Heart right ventricle (tissue), 16 donors: Measurements from ENCODE around the gene RANBP9. TPM values are rescaled to one million over a fixed set of nuclear protein-coding genes. Genes with fewer than 3 reads are reported as not detected.

Source experiments
- ATAC-seq, 8 donors: fragments of 200-7000 bp; cut with Tn5 transposase; one replicate each; pipeline ENCODE4 v1.9.1; 2020; ENCODE audit warnings: mild to moderate bottlenecking in 8 of 8, moderate library complexity in 8 of 8, moderate number of reproducible peaks in 1 of 8
- DNase-seq, 2 donors: peaks; one replicate each; pipeline ENCODE4 v3.0.0-alpha.2; 2020
- H3K27ac ChIP-seq, 10 donors: fragments of 200-600 bp; sonication (generic) in 2 of 10; one replicate each; pipeline versions ENCODE4 v1.5.0 to v1.8.0; 2020 to 2022; ENCODE audit warnings: mild to moderate bottlenecking in 3 of 10
- H3K27me3 ChIP-seq, 7 donors: fragments of 200-600 bp; one replicate each; pipeline ENCODE4 v1.8.0; 2021 to 2022; ENCODE audit warnings: mild to moderate bottlenecking in 2 of 7
- H3K36me3 ChIP-seq, 9 donors: fragments of 200-600 bp; sonication (generic) in 1 of 9; one replicate each; pipeline versions ENCODE4 v1.5.0 to v1.8.0; 2020 to 2022; ENCODE audit warnings: mild to moderate bottlenecking in 2 of 9
- H3K4me1 ChIP-seq, 9 donors: fragments of 200-600 bp; sonication (generic) in 1 of 9; one replicate each; pipeline versions ENCODE4 v1.5.0 to v1.8.0; 2020 to 2022; ENCODE audit warnings: mild to moderate bottlenecking in 4 of 9
- H3K4me3 ChIP-seq, 10 donors: fragments of 200-600 bp; sonication (generic) in 2 of 10; one replicate each; pipeline versions ENCODE4 v1.5.0 to v1.8.0; 2020 to 2022; ENCODE audit warnings: mild to moderate bottlenecking in 7 of 10, moderate library complexity in 2 of 10
- H3K9me3 ChIP-seq, 11 donors: fragments of 200-600 bp in 10 of 11; sonication (generic) in 2 of 11; one replicate each; pipeline versions ENCODE4 v1.5.0 to v1.8.0; 2013 to 2022; ENCODE audit warnings: mild to moderate bottlenecking in 2 of 11, control low read depth in 1 of 11, moderate library complexity in 1 of 11
- CTCF ChIP-seq, 9 donors: fragments of 200-600 bp; sonication (generic) in 2 of 9; IDR thresholded peaks; one replicate each; pipeline versions ENCODE4 v1.5.0 to v1.8.0; 2021 to 2022; ENCODE audit warnings: antibody characterized with exemption in 9 of 9, mild to moderate bottlenecking in 5 of 9, moderate library complexity in 1 of 9
- WGBS, 2 donors: extraction: QIAGEN DNeasy Blood & Tissue Kit; methylation state at CpG; one replicate each; pipeline ENCODE4 v1.1.7; 2013; ENCODE audit warnings: inconsistent platforms in 1 of 2; 5-methylcytosine and 5-hydroxymethylcytosine counted together
- intact Hi-C, 10 donors: fragments of 100-400 bp; cut with DNase I; formaldehyde crosslinking; loops; one replicate each; pipeline versions ENCODE4 v1.11.1 to v1.14.2; 2022
- polyA plus RNA-seq, 2 donors: library from polyadenylated mRNA; stranded (reverse); fragments of 200-250 nt; gene quantifications; one replicate each; pipeline ENCODE4 v1.2.3, GENCODE V29; 2013
- total RNA-seq, 10 donors: library from RNA; stranded (reverse); fragmentation: NEBNext Ultra II Directional in 3 of 10; extraction: Animal tissue kit (Norgen Biotek cat#: 25700) in 3 of 10; gene quantifications; one replicate each; pipeline versions ENCODE4 v1.2.1 to v1.2.4, GENCODE V29; 2021 to 2023
- donor health status: Arrhythmogenic right ventricular cardiomyopathy.
- donor health status: ischemic (EF 13 %, LVEDD 7.1; RV severe dilation, severe dysfunction).
- donor health status: healthy with polysubstance abuse.
- donor health status: DM: no; HTN: yes; CAD: no.
- donor health status: DM: no; HTN: no; CAD: no.
- donor health status: ischemic (EF 25% LVEDD 6.9; RV normal size, moderate dysfunction).
- donor health status: ischemic (EF 25% LVEDD 5.7; RV mildly dilated, moderate dysfunction).
- donor health status: healthy.
- donor health status: DM: yes; HTN: yes; CAD: no.
- donor health status: Ischemic cardiomyopathy.
- donor health status: ischemic (EF 35%, LVEDD 5.7; RV mildly dilated, moderate dysfunction).
- donor health status: nonischemic (EF 11% LVEDD 7.7; RV severe dilation, severe dysfunction).
- donor health status: DM: yes; HTN: yes; CAD: no.
- donor health status: PGD.
- donor health status: ischemic (EF 29% LVEDD 5.4; RV normal size, mild dysfunction).
- donor health status: nonischemic (EF 23%, LVEDD 6.1; RV moderate dilation, normal function).

Gene RANBP9
- total and polyA plus RNA-seq, 12 donors, result 10.0 to 41.6 (median 33.8) TPM

- DNase-seq (no peak), ATAC-seq (no peak)
- intact Hi-C loops, result no loop called here
- H3K36me3 ChIP-seq, result peaks cover 0 to 90% (median 40%) of the 10 kb centered on the region in 9 donors
- H3K4me1 ChIP-seq, result no peaks in the 10 kb centered on the region
- H3K4me3 ChIP-seq, result no peak overlapping the region
- H3K9me3 ChIP-seq, result no peaks in the 10 kb centered on the region
- no peak overlapping the region for H3K27ac ChIP-seq
- no peak for TF ChIP-seq CTCF (IDR thresholded peaks at IDR 0.05)
- 92% methylated on average over 4 of the region's 4 CpGs for WGBS, 2 donors
- H3K27me3 ChIP-seq, result no peaks in the 10 kb centered on the region
These were observed 107.5 kb downstream of the RANBP9 start for GRCh38 chr6:13604135-13604534.

GRCh38 chr6:13600036-13600435 lies 111.6 kb downstream of the RANBP9 start:
- WGBS, 2 donors, result 97% methylated on average over 6 of the region's 6 CpGs
- intact Hi-C loops, result no loop called here

GRCh38 chr6:13597073-13597472 lies 114.6 kb downstream of the RANBP9 start:
- Histone ChIP-seq H3K27ac (no peak overlapping the region), H3K9me3 (no peaks in the 10 kb centered on the region), H3K4me1 (no peaks in the 10 kb centered on the region), H3K4me3 (no peak overlapping the region), H3K27me3 (no peaks in the 10 kb centered on the region), H3K36me3 (peaks cover 0 to 100% (median 80%) of the 10 kb centered on the region in 9 donors)
- ATAC-seq (no peak), DNase-seq (no peak)
- intact Hi-C loops, result no loop called here
- WGBS, 2 donors, result 90 to 92% methylated on average over 4 of the region's 4 CpGs
- TF ChIP-seq CTCF (IDR thresholded peaks at IDR 0.05), result no peak

More at GRCh38 chr6:13600036-13600435, 111.6 kb downstream of the RANBP9 start:
- Histone ChIP-seq H3K4me3 (no peak overlapping the region), H3K4me1 (no peaks in the 10 kb centered on the region), H3K27me3 (no peaks in the 10 kb centered on the region), H3K36me3 (peaks cover 0 to 100% (median 66%) of the 10 kb centered on the region in 9 donors), H3K27ac (no peak overlapping the region), H3K9me3 (no peaks in the 10 kb centered on the region)
- TF ChIP-seq CTCF (IDR thresholded peaks at IDR 0.05), result no peak
- DNase-seq (no peak), ATAC-seq (no peak)

GRCh38 chr6:13593720-13594119 lies 117.9 kb downstream of the RANBP9 start:
- DNase-seq (no peak), ATAC-seq (no peak)
- no peaks in the 10 kb centered on the region for H3K9me3 ChIP-seq
- no peaks in the 10 kb centered on the region for H3K27me3 ChIP-seq
- H3K4me1 ChIP-seq, result no peaks in the 10 kb centered on the region
- peaks cover 0 to 99% (median 62%) of the 10 kb centered on the region in 9 donors for H3K36me3 ChIP-seq
- TF ChIP-seq CTCF (IDR thresholded peaks at IDR 0.05), result no peak
- intact Hi-C loops, result no loop called here
- H3K4me3 ChIP-seq, result no peak overlapping the region
- 83 to 84% methylated on average over 6 of the region's 6 CpGs for WGBS, 2 donors
- H3K27ac ChIP-seq, result no peak overlapping the region
